ENCODE results near the gene STRADA.

Gene STRADA

GRCh38 chr17:63675607-63676546, 65.7 kb downstream of the STRADA start:
- Histone ChIP-seq H2BK120ac (ENCODE audit: low read depth, low read length) (no peak overlapping the region), H3K27ac (ENCODE audit: low read depth, low read length) (peak overlapping the region; percentile 86), H2BK5ac (ENCODE audit: low read length) (peak overlapping the region; percentile 60), H3K56ac (ENCODE audit: low read length) (peak overlapping the region; percentile 76), H3K79me1 (ENCODE audit: low read length) (no peaks in the 10 kb centered on the region), H3K4me1 (ENCODE audit: control insufficient read depth, low read depth, low read length) (peaks cover 20% of the 10 kb centered on the region), H2BK15ac (replicated peaks; ENCODE audit: low read depth) (no peak overlapping the region), H4K5ac (ENCODE audit: low read length) (no peak overlapping the region), H3K4me2 (ENCODE audit: low read length) (peak overlapping the region; percentile 14), H3K79me2 (ENCODE audit: control insufficient read depth, insufficient read depth, low read length) (no peaks in the 10 kb centered on the region), H3K27me3 (ENCODE audit: insufficient read depth, low read length, poor library complexity) (no peaks in the 10 kb centered on the region), H2AK5ac (ENCODE audit: low read length) (peak overlapping the region; percentile 73), H3K23ac (ENCODE audit: low read length) (peak overlapping the region; percentile 32), H3K4me3 (ENCODE audit: low read length) (no peak overlapping the region), H3K4ac (ENCODE audit: low read depth, low read length) (no peak overlapping the region), H4K8ac (ENCODE audit: low read depth, low read length) (no peak overlapping the region), H3K36me3 (ENCODE audit: control insufficient read depth, insufficient read depth, low read length) (no peaks in the 10 kb centered on the region), H3K9ac (ENCODE audit: low read length) (peak overlapping the region; percentile 43), H3K18ac (ENCODE audit: low read length) (peak overlapping the region; percentile 63)
- WGBS (ENCODE audit: extremely low coverage, insufficient coverage, low lambda C conversion rate), result no CpG with 5 or more reads among the region's 6 CpGs
- DNase-seq, result peak; percentile 83

- Histone ChIP-seq H3K9ac (ENCODE audit: low read length) (peak overlapping the region; percentile 43), H4K5ac (ENCODE audit: low read length) (no peak overlapping the region), H3K36me3 (ENCODE audit: control insufficient read depth, insufficient read depth, low read length) (no peaks in the 10 kb centered on the region), H3K4me2 (ENCODE audit: low read length) (peak overlapping the region; percentile 14), H2BK120ac (ENCODE audit: low read depth, low read length) (no peak overlapping the region), H3K27ac (ENCODE audit: low read depth, low read length) (peak overlapping the region; percentile 86), H3K4me1 (ENCODE audit: control insufficient read depth, low read depth, low read length) (peaks cover 20% of the 10 kb centered on the region), H3K18ac (ENCODE audit: low read length) (no peak overlapping the region), H3K4me3 (ENCODE audit: low read length) (no peak overlapping the region), H3K23ac (ENCODE audit: low read length) (peak overlapping the region; percentile 32), H3K56ac (ENCODE audit: low read length) (peak overlapping the region; percentile 76), H3K27me3 (ENCODE audit: insufficient read depth, low read length, poor library complexity) (no peaks in the 10 kb centered on the region), H3K4ac (ENCODE audit: low read depth, low read length) (no peak overlapping the region), H2BK15ac (replicated peaks; ENCODE audit: low read depth) (no peak overlapping the region), H2BK5ac (ENCODE audit: low read length) (peak overlapping the region; percentile 60), H2AK5ac (ENCODE audit: low read length) (peak overlapping the region; percentile 73), H4K8ac (ENCODE audit: low read depth, low read length) (no peak overlapping the region), H3K79me1 (ENCODE audit: low read length) (no peaks in the 10 kb centered on the region), H3K79me2 (ENCODE audit: control insufficient read depth, insufficient read depth, low read length) (no peaks in the 10 kb centered on the region)
- no CpG with 5 or more reads among the region's 4 CpGs for WGBS (ENCODE audit: extremely low coverage, insufficient coverage, low lambda C conversion rate)
- peak; percentile 86 for DNase-seq
These were observed 66.4 kb downstream of the STRADA start for GRCh38 chr17:63675231-63675606.

- Histone ChIP-seq H3K4me3 (ENCODE audit: low read length) (no peak overlapping the region), H3K4ac (ENCODE audit: low read depth, low read length) (no peak overlapping the region), H3K9ac (ENCODE audit: low read length) (no peak overlapping the region), H4K8ac (ENCODE audit: low read depth, low read length) (no peak overlapping the region), H2BK15ac (replicated peaks; ENCODE audit: low read depth) (no peak overlapping the region), H3K23ac (ENCODE audit: low read length) (peak overlapping the region; percentile 85), H3K36me3 (ENCODE audit: control insufficient read depth, insufficient read depth, low read length) (peaks cover 3% of the 10 kb centered on the region), H3K27me3 (ENCODE audit: insufficient read depth, low read length, poor library complexity) (no peaks in the 10 kb centered on the region), H2BK5ac (ENCODE audit: low read length) (no peak overlapping the region), H3K79me2 (ENCODE audit: control insufficient read depth, insufficient read depth, low read length) (no peaks in the 10 kb centered on the region), H3K4me2 (ENCODE audit: low read length) (no peak overlapping the region), H3K4me1 (ENCODE audit: control insufficient read depth, low read depth, low read length) (peaks cover 20% of the 10 kb centered on the region), H3K79me1 (ENCODE audit: low read length) (no peaks in the 10 kb centered on the region), H3K56ac (ENCODE audit: low read length) (no peak overlapping the region), H2AK5ac (ENCODE audit: low read length) (no peak overlapping the region), H2BK120ac (ENCODE audit: low read depth, low read length) (no peak overlapping the region), H3K18ac (ENCODE audit: low read length) (no peak overlapping the region), H4K5ac (ENCODE audit: low read length) (no peak overlapping the region), H3K27ac (ENCODE audit: low read depth, low read length) (no peak overlapping the region)
- no CpG with 5 or more reads among the region's 2 CpGs for WGBS (ENCODE audit: extremely low coverage, insufficient coverage, low lambda C conversion rate)
- DNase-seq, result no peak
These were observed 68.7 kb downstream of the STRADA start for GRCh38 chr17:63672856-63673255.

GRCh38 chr17:63665527-63666214, 75.9 kb downstream of the STRADA start:
- Histone ChIP-seq H3K4me1 (ENCODE audit: control insufficient read depth, low read depth, low read length) (no peaks in the 10 kb centered on the region), H3K79me1 (ENCODE audit: low read length) (no peaks in the 10 kb centered on the region), H3K27me3 (ENCODE audit: insufficient read depth, low read length, poor library complexity) (no peaks in the 10 kb centered on the region), H3K4me2 (ENCODE audit: low read length) (no peak overlapping the region), H3K27ac (ENCODE audit: low read depth, low read length) (no peak overlapping the region), H3K36me3 (ENCODE audit: control insufficient read depth, insufficient read depth, low read length) (peaks cover 3% of the 10 kb centered on the region), H2BK120ac (ENCODE audit: low read depth, low read length) (no peak overlapping the region), H4K5ac (ENCODE audit: low read length) (no peak overlapping the region), H4K8ac (ENCODE audit: low read depth, low read length) (no peak overlapping the region), H2AK5ac (ENCODE audit: low read length) (no peak overlapping the region), H3K79me2 (ENCODE audit: control insufficient read depth, insufficient read depth, low read length) (no peaks in the 10 kb centered on the region), H3K23ac (ENCODE audit: low read length) (no peak overlapping the region), H3K4ac (ENCODE audit: low read depth, low read length) (no peak overlapping the region), H3K9ac (ENCODE audit: low read length) (no peak overlapping the region), H3K18ac (ENCODE audit: low read length) (no peak overlapping the region), H2BK5ac (ENCODE audit: low read length) (no peak overlapping the region), H2BK15ac (replicated peaks; ENCODE audit: low read depth) (no peak overlapping the region), H3K56ac (ENCODE audit: low read length) (no peak overlapping the region), H3K4me3 (ENCODE audit: low read length) (no peak overlapping the region)
- no CpG with 5 or more reads among the region's 5 CpGs for WGBS (ENCODE audit: extremely low coverage, insufficient coverage, low lambda C conversion rate)
- DNase-seq, result no peak

- Histone ChIP-seq H2AK5ac (ENCODE audit: low read length) (no peak overlapping the region), H3K18ac (ENCODE audit: low read length) (no peak overlapping the region), H2BK15ac (replicated peaks; ENCODE audit: low read depth) (no peak overlapping the region), H3K56ac (ENCODE audit: low read length) (no peak overlapping the region), H3K23ac (ENCODE audit: low read length) (no peak overlapping the region), H3K79me2 (ENCODE audit: control insufficient read depth, insufficient read depth, low read length) (no peaks in the 10 kb centered on the region), H3K27ac (ENCODE audit: low read depth, low read length) (no peak overlapping the region), H3K4me2 (ENCODE audit: low read length) (no peak overlapping the region), H2BK120ac (ENCODE audit: low read depth, low read length) (no peak overlapping the region), H3K4me1 (ENCODE audit: control insufficient read depth, low read depth, low read length) (no peaks in the 10 kb centered on the region), H3K9ac (ENCODE audit: low read length) (no peak overlapping the region), H3K4me3 (ENCODE audit: low read length) (no peak overlapping the region), H4K8ac (ENCODE audit: low read depth, low read length) (no peak overlapping the region), H3K4ac (ENCODE audit: low read depth, low read length) (no peak overlapping the region), H3K36me3 (ENCODE audit: control insufficient read depth, insufficient read depth, low read length) (no peaks in the 10 kb centered on the region), H4K5ac (ENCODE audit: low read length) (no peak overlapping the region), H2BK5ac (ENCODE audit: low read length) (no peak overlapping the region), H3K79me1 (ENCODE audit: low read length) (no peaks in the 10 kb centered on the region), H3K27me3 (ENCODE audit: insufficient read depth, low read length, poor library complexity) (no peaks in the 10 kb centered on the region)
- no CpG with 5 or more reads among the region's 3 CpGs for WGBS (ENCODE audit: extremely low coverage, insufficient coverage, low lambda C conversion rate)
- DNase-seq, result no peak
These were observed 81.7 kb downstream of the STRADA start for GRCh38 chr17:63659850-63660249.
